GM18868 (cell line): Measurements from ENCODE around the gene PLXDC2.

ENCODE experiments used
- ATAC-seq: cut with Tn5 transposase; IDR thresholded peaks from one replicate; pipeline ENCODE4 v1.9.1; 2021; ENCODE audit warnings: mild to moderate bottlenecking, moderate library complexity; ENCODE audit not compliant: unreplicated experiment

PLXDC2 gene

DNA sequence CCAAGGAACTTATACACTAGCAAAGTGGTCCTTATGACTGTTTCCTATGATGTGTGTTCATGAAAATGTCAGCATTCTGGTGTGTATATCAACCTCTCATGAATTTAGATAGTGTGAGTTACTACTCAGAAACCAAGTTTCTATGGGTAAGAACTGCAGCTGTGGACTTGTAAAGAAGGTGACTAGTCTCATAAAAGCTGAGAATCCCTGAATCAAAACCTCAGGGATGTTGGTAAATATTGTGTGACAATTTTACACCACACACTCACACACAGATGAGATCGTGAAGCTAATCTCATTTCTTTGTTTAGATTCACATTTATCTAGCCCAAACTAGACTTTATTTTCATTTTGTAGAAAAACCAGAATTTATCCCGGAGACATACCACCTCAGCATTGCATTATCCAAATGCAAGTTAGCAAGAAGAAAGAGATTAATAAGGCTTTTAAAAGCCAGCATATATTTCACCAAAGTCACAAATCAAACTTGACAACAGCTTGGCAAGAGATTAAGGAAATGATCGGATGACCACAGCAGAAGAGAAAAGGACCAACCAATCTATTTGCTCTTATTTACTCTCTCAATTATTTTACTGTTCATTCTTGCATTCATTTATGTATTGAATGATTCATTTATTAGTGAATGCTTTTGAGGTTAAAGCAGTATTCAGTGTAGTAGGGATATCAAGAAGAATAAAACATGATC, 92.9 kb downstream of the PLXDC2 start:
- ATAC-seq: no peak

DNA sequence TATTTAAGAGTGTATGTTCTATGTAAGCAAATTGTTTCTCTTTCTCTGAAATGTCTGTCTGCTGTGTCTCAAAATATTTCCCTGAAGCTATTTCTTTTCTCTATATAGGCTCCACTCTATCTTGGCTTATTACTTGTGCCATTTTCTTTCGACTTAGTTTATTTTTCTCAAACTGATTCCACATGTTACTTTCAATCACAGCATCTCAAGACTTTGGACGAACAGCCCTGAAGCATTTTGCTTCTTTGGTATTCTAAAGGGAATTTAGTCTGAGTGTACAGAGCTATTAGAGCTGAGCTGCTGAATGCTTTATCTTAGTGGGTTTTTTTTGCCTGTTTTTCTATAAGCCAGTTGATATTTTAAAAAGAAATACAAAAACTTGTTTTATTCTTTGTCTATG, 95.7 kb downstream of the PLXDC2 start:
- no peak for ATAC-seq

DNA sequence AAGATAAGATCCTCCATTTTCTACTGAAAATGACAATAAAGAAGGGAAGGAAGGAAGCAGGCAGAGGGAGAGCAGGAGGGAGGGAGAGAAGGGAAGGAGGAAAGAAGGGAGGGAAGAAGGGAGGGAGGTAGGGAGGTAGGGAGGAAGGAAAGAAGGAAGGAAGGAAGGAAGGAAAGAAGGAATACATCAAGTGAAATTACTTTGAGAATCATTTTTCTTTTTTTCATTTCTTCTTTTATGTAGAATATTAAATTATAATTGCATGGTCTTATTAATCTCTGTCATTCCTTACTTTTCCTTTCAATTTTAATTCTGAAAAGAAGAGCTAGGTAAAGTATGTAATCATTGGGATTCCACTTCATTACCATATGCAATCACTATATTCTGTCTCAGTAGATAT, 97.8 kb downstream of the PLXDC2 start:
- no peak for ATAC-seq

DNA sequence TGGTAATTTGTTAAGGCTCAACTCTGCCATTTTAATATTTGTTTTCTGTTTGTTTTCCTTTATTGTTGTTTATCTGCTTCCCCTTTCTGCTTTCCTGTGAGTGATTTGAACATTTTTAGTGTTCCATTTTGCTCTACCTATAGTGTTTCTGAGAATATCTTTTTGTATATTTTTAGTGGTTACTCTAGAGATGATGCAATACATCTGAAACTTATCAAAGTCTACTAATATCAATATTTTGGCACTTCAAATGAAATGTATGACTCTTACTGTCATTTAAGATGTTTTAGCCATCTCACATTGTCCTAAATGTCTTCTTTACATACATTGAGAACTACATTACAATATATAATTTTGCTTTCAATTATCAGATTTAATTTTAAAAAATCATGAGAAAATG, 98.9 kb downstream of the PLXDC2 start:
- ATAC-seq: no peak

DNA sequence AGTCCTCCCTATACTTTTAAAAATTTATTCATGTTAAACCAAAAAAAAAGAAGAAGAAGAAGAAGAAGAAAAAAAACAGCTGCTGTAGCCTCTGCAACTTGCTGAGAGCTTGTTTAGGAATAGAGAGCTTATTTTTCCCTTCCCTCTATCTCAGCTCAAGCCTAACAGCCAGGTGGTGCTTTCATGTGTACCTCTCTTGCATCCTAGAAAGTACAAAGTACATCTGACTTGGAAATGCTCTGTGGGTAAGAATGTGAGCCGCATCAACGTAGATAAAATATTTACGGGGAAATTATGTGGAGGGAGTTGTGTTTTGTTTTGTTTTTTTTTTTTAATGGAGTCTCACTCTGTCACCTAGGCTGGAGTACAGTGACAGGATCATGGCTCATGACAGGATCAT, 99.6 kb downstream of the PLXDC2 start:
- ATAC-seq: no peak

DNA sequence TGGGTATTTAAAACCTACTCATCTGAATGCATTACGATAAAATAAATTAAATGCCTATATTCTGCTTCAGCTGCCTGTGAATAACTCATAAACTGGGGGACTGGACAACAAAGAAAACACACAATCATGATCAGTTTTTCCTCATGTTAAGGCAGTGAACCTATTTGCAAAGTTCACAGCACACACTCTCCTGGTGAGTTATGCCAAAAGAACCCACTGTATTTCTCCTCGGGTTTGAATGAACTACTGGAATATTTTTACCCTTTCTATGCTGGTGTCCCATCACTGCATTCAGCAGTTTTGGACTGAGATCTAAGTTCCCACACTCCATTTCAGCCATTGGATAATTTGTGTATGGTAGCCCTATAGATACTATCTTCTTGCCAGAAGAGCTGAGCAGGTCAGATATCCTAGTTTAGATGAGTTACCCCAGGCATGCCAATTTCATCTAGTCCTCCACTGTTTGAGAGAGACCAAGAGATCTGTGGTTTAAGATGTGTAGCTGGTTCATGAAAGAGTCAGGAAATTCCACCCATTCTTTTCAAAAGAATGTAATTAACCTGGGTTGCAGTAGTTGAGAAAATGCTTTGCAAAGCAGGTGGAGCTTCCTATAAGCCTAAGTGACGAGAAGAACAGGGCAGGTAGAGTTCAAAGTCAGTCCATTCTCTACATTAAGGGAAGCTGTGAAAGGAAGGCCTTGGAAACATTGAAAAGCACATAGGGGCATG, 101.7 kb downstream of the PLXDC2 start:
- no peak for ATAC-seq

DNA sequence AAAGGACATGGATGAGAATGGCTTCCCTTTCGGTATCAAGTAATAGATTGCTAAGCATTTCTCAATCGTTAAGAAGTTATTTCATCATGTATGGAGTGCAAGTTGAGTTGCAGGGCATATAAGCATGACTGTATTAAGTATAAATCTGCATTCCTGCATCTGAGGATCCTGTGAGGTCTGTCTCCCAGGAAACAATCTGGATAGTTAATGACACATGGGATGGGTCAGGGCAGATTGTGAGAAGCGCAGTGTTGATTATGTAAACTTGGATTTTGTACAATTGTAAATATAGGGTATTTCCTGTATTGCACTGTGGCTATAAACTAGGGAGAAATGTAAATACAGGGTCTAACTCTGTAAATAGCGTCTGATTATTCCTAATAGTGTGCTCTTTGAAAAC, 102.6 kb downstream of the PLXDC2 start:
- ATAC-seq: no peak

DNA sequence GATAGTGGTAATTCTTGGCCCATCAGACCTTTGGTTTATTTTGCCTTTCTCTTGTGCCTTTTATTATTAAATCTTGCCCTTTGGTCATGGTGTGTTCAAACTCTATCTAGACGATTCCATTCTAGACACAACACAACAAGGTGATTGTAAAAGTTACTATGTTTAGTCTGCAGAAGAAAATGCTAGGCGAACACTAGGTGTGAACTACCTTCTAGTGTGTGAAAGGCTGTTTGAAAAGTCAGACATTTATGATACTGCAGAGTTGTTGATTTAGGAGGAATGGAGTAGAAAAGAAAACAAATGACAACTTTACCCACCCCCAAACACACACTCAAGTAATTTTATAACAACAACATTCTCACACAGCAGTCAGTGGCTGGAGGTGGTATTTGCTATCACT, 103.4 kb downstream of the PLXDC2 start:
- no peak for ATAC-seq

DNA sequence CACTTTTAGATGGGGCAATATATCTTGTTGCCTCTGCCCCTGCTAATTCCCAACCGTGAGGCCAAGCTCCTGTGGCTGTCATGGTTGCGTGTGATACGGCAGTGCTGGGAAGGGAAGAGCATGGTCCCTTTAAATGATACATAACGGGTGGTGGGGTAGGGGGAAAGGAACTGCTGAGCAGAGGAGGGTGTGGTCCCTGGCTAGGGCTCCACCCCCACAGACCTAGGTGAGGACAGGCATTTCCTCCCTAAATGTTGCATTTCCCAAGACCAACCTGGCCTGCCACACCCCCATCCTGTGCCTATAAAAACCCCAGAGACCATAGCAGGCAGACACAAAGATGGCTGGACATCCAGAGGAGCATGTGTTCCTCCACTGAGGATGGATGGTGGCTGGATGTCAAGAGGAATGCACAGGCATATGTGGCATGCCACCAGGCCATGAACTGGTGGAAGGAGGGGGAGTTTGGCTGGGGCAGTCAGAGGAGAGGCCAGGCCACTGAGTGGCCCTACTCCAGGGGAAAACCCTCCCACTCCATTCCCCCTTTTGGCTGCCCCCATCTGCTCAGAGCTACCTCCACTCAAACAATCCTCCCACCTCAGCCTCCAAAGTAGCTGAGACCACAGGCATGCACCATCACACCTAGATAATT, 104.0 kb downstream of the PLXDC2 start:
- ATAC-seq: no peak

DNA sequence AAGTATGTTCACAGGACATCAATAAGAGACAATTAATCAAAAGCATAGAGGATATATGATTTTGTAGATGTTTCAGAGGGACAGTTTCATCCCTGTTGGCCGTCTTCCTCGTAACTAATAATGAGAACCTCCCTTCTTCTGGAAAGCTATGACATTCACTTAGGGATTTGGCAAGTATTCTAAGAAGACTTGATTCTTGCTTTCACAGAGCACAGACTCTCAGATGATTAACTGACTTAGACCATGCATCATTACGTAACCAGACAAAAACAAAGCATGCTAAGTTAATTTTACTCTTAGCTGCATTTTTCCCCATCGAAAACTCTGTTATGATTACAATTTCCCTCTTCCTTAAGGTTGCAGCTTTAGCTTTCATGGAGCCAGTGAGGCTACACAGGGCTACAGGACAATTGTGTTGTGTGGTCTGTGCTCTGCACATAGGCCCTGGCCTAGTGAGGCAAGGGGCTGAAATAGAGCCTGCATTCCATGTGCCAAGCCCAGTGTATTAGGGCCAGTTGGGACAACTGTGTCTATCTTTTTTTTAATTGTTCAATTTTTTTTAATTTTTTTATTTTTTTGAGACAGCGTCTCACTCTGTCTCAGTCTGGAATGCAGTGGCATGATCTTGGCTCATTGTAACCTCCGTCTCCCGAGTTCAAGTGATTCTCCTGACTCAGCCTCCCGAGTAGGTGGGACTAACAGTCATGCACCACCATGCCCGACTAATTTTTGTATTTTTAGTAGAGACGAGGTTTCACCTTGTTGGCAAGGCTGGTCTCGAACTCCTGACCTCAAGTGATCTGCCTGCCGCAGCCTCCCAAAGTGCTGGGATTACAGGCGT, 105.3 kb downstream of the PLXDC2 start:
- no peak for ATAC-seq

DNA sequence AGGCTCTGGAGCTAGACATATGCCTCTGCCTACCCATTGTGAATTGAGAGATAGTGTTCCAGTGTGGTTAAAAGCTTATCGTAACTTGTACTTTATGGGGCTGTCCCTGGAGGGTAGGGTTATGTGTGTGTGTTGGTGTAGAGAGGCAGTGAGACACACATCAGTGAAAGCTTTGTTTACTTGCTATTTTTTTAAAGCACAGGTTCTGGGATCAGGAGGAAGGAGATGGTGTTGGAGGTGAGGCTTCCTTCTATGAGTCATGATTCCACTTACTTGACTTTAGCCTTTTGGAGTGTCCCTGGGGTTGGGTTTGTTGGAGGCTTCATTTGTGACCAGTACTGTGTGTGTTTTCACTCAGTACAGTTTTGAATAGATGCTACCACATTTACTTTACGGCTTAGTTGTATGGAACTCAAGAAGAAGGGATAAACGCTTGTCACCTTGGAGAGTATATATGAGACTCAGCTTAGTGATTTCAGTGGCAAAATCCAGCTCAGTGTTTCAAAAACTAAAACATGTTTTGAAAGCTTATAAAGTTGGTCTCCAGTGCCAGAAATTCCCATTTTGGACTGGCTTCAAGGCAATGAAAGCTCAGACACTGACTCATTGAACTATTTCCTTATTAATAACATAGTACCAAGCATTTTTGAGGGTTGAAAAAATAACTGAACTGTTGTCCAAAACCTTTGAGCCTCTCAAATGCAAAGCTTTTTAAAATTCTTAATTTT, 106.2 kb downstream of the PLXDC2 start:
- ATAC-seq: no peak

DNA sequence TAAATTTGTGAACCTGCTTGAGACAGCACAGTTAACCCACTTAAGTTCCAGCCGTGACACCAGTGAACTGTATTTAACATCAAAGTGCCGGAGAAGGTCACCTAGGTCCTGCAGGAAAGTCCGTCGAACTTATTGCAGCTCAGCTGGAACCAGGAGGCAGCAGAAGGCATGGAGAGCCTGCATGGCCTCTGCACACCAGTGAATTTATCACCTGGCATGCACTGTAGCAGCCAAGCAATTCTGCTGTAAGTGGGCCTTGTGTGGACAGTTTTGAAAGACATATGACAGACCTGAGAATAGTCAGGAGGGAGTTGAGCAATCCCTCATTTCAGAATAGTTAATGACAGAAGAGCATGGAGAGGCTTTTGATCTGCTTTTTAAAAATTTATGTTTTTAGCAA, 108.8 kb downstream of the PLXDC2 start:
- ATAC-seq: no peak

DNA sequence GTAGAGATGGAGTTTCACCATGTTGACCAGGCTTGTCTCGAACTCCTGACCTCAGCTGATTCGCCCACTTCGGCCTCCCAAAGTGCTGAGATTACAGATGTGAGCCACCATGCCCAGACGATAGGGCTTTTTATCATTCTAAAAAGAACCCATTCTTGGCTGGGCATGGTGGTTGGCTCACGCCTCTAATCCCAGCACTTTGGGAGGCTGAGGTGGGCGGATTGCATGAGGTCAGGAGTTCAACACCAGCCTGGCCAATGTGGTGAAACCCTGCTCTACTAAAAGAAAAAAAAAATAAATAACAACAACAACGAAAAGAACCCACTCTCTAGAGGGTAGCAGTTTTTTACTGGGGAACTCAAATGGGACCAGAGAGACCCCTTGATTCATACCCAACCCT, 112.7 kb downstream of the PLXDC2 start:
- no peak for ATAC-seq

DNA sequence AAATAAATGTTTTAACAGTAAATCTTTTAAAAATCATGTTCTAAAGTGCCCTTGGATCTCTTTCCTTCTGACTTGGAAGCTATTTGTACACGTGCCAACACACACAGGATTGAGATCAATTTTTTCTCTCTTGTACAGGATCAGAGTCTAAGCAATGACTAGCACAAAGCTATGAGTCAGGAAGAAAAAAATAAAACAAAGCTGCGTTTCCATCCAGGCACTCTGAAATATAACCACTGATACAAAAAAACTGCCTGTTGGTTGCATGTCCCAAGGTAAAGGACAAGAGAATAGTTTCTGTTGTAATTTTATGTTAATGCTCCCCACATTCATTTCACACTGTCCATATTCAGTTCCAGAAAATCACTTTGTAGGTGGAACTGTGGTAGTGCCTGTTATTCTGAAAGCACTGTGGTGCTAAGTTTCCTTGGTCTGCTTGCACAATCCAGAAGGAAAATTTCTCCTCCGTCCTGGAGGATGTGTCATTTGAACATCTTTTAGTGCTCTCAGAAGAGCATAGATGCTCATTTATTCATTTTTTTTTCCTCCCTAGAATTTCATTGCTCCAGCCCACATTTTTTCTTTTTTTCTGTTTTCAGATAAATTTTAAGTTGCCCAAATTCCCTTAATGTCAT, 113.4 kb downstream of the PLXDC2 start:
- no peak for ATAC-seq

DNA sequence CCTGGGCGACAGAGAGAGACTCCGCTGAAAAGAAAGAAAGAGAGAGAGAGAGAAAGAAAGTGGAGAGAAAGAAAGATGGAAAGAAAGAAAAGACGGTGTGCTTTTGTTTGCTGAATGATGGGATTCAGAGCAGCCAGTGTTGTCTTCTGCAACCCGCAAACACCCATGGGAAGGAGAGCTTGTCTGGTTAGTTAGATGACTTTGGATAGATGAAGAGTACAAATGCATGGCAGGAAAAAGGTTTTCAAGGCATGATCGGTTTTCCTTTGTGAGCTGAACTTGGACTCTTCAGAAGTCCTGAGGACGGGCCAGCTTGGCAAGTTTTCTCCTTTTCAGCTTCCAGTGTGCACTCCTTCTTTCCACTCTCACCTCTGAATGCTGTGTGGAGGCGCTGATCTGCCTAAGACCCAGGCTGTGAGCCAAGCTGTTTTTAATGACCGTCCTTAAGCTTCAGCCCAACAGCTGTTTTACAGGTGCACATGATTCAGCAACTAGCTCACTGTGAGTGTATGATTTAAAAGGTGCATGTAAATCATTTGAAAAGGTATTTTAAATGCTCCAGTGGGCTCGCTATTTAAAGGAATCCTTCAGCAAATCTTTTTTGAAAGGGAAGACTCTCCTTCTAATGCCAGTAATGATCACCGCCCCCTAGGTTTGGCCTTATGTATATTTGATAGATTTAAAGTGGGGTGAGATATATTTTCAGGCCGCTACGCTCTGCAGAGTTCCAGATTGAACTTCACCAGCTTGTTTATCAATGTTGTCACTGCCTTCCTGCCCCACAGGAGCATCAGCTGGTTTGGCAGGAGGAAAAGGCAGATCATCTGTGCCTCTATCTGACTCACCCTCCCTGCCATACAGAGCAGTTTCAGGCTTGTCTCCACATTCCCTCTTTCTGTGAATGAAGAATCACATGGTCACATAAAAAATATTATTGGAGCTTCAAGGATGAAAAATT, 115.0 kb downstream of the PLXDC2 start:
- ATAC-seq: no peak

DNA sequence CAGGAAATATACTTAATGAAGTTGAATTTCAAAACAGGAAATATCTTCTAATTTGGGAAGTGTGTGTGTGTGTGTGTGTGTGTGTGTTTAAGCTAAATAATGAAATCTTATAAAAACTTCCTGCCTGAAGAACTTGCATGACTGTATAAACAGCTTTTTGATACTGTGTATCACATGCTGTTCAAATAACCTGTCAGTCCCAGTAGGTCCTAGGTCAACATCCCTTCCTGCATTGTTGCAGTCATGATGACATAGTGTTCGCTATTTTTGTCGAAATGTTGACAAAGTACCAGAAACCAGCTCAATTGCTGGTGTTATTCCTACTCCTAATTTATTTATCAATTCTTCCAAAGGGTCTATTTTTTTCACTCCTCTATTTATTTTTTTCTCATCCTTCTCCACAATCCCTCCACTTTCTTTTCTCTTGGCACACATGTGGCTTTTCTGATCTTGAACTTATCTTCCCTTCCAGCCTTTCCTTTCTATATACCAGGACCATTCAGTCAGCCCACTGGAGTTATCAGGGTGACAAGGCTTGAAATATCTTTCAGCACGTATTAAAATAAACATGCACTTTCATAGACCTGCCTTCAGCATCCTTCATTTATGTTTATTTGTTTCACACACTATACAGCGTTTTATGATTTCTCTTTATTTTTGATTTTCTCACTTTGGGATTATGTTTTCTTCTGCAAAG, 115.8 kb downstream of the PLXDC2 start:
- no peak for ATAC-seq

DNA sequence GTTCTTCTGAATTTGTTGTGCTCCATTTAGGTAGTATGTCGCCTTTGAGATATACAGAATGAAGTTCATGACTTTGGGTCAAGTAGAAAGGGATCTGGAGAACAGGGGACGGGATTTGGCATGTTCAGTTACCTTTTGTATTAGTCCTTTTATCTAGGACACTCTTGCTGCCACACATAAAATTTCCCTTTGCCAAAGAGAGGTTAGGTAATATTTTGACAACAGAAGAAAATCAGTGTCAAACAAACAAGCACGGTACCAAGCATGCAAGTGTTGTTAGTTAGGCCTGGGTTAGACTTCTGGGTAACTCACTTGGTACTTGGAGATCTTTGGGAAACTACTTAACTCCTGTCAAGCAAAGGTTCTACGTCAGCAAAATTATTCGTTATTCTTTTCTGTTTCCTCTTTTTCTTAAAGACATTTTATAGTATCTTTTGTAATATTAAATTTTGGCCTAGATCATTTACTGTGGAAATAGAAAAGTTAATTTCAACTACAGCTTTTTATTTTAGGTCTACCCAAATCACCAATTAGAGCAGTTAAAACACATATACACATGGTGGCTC, 116.7 kb downstream of the PLXDC2 start:
- ATAC-seq: no peak

DNA sequence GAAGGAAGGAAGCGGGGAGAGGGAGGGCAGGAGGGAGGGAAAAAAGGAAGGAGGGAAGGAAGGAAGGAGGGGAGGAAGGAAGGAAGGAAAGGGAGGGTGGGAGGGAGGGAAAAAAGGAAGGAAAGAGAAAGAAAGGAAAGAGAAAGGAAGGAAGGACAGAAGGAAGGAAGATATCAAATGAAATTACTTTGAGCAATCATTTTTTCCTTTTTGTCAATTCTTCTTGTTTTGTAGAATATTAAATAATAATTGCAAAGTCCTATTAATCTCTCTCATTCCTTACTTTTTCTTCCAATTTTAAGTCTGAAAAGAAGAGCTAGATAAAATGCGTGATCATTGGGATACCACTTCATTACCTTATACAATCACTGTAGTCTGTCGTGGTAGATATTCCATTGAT, 117.5 kb downstream of the PLXDC2 start:
- ATAC-seq: no peak
